DMS114 treated with DMSO at 0.1 percent for 48 hours (cell line): ENCODE measurements around the gene ABCB6.
"Not testable (repeated sequence)": the region's sequence is repeated elsewhere in the genome, so short reads cannot be mapped to it uniquely, and the experiment has no call there.

ENCODE experiments used
- DNase-seq: peaks from one replicate; lab custom pipeline; 2025; ENCODE audit not compliant: unreplicated experiment; lab: John Stamatoyannopoulos, UW

Gene ABCB6

GRCh38 chr2:219218732-219219701, at the start of gene ABCB6:
Gene ABCB6 (minus strand): TSS chr2:219218958. CDS start chr2:219218673, 285 bp downstream.
- peak; percentile 76 for DNase-seq

- no peak for DNase-seq
These were observed 49.5 kb upstream of the ABCB6 start for GRCh38 chr2:219268294-219268693.

- no peak for DNase-seq
These were observed 48.1 kb upstream of the ABCB6 start for GRCh38 chr2:219266886-219267285.

GRCh38 chr2:219266232-219266631, 47.5 kb upstream of the ABCB6 start:
- DNase-seq: no peak

GRCh38 chr2:219261024-219261855, 42.5 kb upstream of the ABCB6 start:
- no peak for DNase-seq

GRCh38 chr2:219258942-219259341, 40.2 kb upstream of the ABCB6 start:
- DNase-seq: not testable (repeated sequence)

- no peak for DNase-seq
These were observed 35.9 kb upstream of the ABCB6 start for GRCh38 chr2:219254590-219255201.

GRCh38 chr2:219253753-219254589, 35.2 kb upstream of the ABCB6 start, which contains the start of gene TUBA4A:
Gene TUBA4A (minus strand): TSS chr2:219253918. CDS start chr2:219253858, 60 bp downstream.
- no peak for DNase-seq

- DNase-seq: no peak
These were observed 34.4 kb upstream of the ABCB6 start, which contains the start of gene TUBA4B for GRCh38 chr2:219252900-219253752. Gene TUBA4B (plus strand): TSS chr2:219253243. CDS start chr2:219253408, 165 bp downstream.

- no peak for DNase-seq
These were observed 33.8 kb upstream of the ABCB6 start for GRCh38 chr2:219252570-219252899.

- DNase-seq: no peak
These were observed 33.3 kb upstream of the ABCB6 start for GRCh38 chr2:219252084-219252483.

- DNase-seq: no peak
These were observed 32.9 kb upstream of the ABCB6 start for GRCh38 chr2:219251656-219252055.

GRCh38 chr2:219250049-219250781, 31.5 kb upstream of the ABCB6 start:
- no peak for DNase-seq

GRCh38 chr2:219249203-219249980, 30.6 kb upstream of the ABCB6 start:
- DNase-seq: no peak

GRCh38 chr2:219248845-219249202, 30.1 kb upstream of the ABCB6 start:
- no peak for DNase-seq

GRCh38 chr2:219247678-219248642, 29.2 kb upstream of the ABCB6 start:
- no peak for DNase-seq

GRCh38 chr2:219246559-219246958, 27.8 kb upstream of the ABCB6 start:
- DNase-seq: no peak
